GM19099 (cell line): ENCODE measurements around the gene TDRD12.

Experiments
- POLR2A ChIP-seq: IDR thresholded peaks from 3 replicates; pipeline ENCODE4 v1.6.1; 2011; ENCODE audit warnings: low read depth; ENCODE audit not compliant: insufficient read length; ENCODE audit errors: extremely low read depth

Gene TDRD12

GRCh38 chr19:32811151-32811550, 91.6 kb downstream of the TDRD12 start:
- TF ChIP-seq POLR2A, result no peak

GRCh38 chr19:32812036-32812435, 92.5 kb downstream of the TDRD12 start:
- TF ChIP-seq POLR2A, result no peak

GRCh38 chr19:32812571-32812970, 93.0 kb downstream of the TDRD12 start:
- TF ChIP-seq POLR2A, result no peak

DNA sequence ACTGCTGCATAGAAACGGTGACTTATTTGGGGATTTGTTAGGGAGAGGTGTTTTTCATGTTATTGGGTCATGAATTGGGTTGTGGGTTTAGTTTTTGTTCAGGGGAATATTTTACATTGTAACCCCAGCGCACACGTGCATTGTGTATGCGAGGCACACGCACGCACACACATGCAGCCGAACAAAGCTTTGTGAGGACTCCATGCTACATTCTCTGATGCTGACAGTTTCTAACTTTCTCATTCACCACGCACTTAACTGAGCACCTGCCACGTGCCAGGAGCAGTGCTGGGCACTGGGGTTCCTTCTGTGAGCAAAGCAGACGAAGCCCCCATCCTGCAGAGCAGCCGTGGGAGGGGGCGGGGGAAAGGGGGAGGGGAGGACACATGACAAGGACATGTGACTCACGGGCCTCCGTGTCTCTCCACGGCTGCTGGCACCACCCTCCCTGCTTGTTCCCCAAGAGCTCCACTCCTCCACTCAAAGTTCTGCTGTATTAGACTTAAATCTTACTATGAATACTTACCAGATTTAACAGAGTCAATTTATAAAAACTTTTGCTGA, 94.4 kb downstream of the TDRD12 start:
- TF ChIP-seq POLR2A, result no peak

DNA sequence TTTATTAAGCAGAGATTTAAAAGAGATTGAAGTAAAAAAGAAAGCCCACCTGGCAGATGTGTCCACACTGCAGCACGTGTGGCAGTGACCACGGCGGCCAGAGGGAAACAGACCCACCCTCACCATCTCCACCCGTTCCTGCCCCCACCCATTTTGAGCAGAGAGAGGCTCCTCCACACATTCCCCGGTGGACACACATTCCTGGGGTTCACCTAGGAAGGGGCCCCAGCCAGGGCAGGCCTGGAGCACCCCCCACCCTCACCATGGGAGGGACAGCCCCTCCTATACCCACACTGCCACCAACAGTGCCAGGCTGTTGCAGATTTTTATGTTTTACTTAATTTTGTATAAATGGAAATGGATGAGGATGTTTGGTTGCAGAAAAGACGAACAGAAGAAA, 95.1 kb downstream of the TDRD12 start:
- no peak for TF ChIP-seq POLR2A

DNA sequence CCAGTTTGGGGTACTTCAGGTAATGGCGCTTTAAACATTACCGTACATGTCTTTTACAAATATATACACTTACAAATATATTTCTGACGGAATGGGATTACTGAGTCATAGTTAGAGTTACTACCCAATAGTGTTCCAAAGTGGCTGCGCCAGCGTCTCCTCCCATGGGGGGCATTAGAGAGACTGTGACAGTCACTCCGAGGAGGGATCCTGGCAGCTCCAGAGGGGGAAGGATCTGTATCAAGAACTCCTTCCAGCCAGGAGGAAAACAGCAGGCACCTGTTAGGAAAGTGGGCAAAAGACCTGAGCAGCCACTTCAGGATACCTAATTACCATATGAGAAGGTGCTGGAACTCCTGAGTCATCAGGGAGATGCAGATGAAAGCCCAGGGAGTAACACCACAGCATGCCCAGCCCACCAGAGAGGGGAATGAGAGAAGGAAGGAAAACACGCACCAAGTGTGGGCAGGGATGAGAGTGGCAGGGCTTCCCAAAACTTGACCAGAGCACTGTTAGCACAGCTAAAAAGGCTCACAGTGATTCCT, 97.1 kb downstream of the TDRD12 start:
- no peak for TF ChIP-seq POLR2A

- TF ChIP-seq POLR2A, result no peak
Measured at GRCh38 chr19:32817569-32818476, 98.3 kb downstream of the TDRD12 start.

DNA sequence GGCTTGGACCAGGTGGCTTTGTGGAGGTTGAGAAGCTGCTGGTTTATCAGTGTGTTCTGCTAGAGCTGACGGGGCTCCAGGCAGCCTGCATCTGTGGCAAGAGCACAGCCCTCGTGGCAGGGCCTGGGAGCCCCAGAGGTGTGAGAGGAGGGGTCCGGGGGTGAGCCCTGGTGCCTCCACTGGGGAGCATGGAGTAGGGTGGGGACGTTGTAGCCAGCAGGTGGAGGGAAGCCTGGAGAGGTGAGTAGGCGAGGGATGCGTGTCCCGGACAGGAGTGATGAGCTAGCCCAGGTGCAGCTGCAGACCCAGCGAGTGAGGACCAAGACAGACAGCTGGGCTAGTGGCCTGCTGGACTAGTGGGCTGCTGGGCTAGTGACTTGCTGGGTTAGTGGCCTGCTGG, 99.0 kb downstream of the TDRD12 start:
- no peak for TF ChIP-seq POLR2A

DNA sequence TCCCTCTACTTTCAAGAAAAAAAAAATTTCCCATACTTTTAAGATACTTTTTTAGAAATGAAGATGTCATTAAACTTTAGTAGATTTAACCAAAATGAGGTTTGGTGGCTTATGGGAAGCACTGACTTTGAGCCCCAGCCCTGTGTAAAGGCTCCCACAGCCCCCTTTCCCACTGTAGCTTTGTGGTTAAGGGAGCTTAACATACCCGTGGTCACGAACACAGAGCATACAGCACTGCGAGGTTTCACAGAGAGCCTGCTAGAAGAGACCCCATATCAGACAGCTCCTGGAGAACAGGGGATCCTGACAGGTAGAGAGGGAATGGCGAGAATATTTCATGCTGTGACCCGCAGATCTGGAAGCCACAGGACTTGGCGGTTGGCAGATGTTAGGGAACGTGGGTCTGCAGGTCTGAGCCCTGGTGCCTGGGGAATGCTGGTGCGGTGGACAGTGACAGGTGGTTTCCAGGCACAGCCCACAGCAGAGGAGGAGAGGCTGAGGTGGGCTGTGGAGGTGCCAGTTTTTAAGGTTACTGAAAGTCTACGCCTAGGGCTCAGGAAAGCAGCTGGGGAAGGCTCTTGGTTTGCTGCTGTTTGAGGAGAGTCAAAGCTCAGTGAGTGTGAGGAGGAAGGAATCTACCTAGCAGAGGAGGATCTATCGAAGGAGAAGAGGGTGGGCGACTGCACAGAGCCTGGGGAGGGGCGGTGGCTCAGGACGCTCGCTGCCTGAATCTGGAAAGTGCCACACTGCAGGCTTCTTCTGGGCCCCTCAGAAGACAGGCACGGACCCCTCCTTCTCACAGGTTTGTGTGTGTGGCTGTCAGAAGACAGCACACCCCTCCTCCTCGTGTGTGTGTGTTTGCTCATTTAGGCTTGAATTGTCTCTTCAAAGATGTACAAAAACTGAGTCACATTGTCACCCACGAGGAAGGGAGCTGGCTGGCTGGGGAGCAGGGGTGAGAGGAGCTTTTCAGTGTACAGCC, 100.1 kb downstream of the TDRD12 start:
- TF ChIP-seq POLR2A, result no peak

DNA sequence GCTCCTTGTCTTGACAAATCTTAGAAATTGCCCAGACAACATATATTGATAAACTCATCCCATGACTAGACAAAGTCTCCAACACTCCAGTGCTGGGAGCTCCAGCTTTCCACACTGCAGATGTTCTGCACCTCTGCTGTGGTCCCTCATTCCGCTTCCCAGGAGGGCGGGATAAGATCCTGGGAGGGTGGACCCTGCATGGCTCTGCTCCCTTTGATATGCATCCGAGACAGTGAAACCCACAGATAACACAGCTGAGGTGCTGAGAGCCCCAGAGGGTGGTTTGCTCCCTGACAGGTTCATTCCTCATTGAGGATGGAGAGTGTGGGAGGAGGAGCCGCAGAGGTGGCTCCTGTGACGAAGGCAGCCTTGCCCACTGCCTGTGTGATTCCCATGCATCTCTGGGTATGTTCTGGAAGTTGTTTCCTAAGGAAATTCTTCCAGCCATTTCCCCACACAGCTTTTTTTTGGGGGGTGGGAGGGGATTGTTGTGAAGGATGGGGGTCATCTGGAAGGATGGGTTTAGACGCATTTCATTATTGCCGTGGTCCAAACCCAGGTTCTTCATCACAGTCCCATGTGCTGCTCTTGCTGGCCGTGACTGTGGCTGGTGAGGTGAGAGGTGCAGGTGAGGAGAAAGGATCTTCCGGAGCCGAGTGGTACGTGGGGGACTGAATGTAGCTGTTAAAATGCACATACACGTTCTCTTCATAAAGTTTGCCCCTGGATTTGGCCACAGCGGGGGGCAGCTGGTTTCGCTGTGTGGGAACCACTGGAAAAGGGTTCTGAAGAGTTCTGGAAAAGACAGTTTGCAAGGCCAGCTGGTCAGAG, 103.6 kb downstream of the TDRD12 start:
- TF ChIP-seq POLR2A, result no peak

GRCh38 chr19:32823747-32824102, 104.2 kb downstream of the TDRD12 start:
- no peak for TF ChIP-seq POLR2A

DNA sequence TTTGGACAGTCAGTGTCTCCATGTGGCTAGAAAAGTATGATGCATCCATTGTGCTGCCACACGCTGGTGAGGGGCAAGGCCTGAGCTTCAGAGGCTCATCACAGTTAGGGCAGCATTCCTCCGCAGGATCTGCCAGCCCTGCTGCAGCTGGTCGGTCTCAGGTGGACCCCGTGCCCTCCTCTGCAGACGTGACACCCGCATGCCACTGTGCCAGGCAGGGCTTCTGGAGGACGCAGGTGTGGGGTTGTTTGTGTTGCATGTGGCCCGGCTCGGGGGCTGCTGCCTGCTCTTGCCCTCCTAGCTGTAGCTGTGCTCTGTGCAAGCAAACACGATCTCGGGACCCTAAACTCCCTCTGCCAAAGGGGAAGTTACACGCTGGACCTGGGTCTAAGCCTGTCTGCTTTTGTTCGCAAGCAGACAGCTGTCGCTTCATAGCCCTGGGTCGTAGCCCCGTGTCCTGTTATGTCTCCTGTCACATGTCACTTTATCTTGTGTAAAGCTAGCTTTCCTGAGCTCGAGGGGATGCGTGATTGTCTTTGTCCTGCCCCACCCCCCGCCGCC, 104.7 kb downstream of the TDRD12 start:
- no peak for TF ChIP-seq POLR2A

DNA sequence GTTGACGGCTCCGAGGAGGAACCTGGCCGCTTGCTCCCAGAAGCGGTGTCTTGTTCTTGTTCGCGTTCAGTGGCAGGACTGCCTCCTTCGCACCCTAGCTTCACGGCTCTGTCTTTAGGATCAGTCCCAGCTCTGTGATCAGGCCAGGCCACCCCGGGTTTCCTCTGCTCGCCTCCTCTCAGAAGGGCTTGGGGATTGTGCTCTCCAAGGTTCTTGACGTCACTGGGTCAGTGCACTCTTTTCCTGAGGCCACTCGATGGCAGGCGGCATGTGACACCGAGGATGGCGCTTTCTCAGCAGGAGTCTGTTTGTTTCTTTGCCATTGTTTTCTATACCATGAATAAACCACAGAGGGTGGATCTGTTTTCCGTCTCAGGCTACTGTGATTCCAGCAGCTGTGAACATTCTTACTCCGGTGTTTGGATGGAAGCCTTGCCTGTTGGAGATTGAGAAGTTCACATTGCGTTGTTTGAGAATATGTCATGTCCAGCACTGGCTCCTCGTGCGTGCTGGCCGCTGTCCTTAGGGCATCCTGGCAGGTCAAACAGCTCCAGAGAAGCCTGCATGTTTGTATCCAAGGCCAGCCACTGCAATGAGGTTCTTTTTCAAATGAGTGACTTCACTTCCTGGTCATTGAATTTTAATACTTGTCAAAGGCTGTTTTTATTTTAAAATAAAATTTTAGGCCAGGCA, 105.5 kb downstream of the TDRD12 start:
- no peak for TF ChIP-seq POLR2A
